ENCODE results near the gene INPP5J. TPM values are rescaled to one million over a fixed set of nuclear protein-coding genes. Genes with fewer than 3 reads are reported as not detected.

The INPP5J gene
- total and polyA plus RNA-seq, 2 experiments from 2014 or later: 19.8 to 26.0 TPM

DNA sequence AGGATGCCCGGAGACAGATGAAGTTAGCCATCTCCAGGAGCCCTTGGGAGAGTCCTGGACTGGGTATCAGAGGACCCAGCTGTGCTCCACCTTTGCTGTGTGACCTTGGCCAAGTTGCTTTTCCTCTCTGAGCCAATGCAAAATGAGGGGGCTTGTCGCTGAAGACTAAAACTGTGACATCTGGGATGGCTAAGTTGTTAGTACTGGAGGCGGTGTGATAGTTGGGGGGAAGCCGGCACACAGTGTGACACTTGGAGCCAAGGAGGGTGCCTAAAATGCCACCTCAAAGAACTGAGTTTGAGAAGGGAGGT lies 481 bp downstream of the INPP5J start:
- H3K36me3 ChIP-seq: no peaks in the 10 kb centered on the region
- peaks cover 40% of the 10 kb centered on the region for H3K4me1 ChIP-seq (ENCODE audit: low read depth)
- no peak for DNase-seq (ENCODE audit: low read depth in 1 of 2, low spot score in 1 of 2)
- H3K4me3 ChIP-seq: peak overlapping the region; percentile 56
- TF ChIP-seq, protein P1, sequence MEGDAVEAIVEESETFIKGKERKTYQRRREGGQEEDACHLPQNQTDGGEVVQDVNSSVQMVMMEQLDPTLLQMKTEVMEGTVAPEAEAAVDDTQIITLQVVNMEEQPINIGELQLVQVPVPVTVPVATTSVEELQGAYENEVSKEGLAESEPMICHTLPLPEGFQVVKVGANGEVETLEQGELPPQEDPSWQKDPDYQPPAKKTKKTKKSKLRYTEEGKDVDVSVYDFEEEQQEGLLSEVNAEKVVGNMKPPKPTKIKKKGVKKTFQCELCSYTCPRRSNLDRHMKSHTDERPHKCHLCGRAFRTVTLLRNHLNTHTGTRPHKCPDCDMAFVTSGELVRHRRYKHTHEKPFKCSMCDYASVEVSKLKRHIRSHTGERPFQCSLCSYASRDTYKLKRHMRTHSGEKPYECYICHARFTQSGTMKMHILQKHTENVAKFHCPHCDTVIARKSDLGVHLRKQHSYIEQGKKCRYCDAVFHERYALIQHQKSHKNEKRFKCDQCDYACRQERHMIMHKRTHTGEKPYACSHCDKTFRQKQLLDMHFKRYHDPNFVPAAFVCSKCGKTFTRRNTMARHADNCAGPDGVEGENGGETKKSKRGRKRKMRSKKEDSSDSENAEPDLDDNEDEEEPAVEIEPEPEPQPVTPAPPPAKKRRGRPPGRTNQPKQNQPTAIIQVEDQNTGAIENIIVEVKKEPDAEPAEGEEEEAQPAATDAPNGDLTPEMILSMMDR (IDR thresholded peaks at IDR 0.05; ENCODE audit: low read depth, low read length): no peak
- H3K27ac ChIP-seq: peak overlapping the region; percentile 81
- H3K9me3 ChIP-seq (ENCODE audit: low read depth): no peaks in the 10 kb centered on the region
- H3K27me3 ChIP-seq: no peaks in the 10 kb centered on the region

DNA sequence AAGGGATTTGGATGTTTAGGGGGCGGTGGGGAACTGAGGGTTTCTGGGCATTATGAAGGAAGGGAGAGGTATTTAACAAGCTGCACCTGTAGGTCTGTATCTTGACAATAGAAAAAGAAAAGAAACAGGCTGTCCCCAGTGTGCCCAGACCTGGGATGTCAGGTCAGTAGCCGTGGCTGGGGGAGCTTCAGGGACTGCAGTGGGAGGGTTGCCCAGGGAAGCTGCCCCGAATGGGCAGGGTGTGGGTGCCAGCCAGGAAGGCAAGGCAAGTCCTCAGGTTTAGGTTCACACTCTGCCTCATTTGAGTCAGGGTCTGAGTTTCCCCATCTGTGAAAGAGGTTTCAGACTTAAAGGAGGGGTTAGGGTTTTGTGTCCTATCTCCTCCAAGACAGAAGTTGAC lies 1.5 kb downstream of the INPP5J start:
- no peak overlapping the region for H3K27ac ChIP-seq
- H3K4me1 ChIP-seq (ENCODE audit: low read depth): peaks cover 29% of the 10 kb centered on the region
- H3K9me3 ChIP-seq (ENCODE audit: low read depth): no peaks in the 10 kb centered on the region
- H3K4me3 ChIP-seq: no peak overlapping the region
- no peaks in the 10 kb centered on the region for H3K36me3 ChIP-seq
- H3K27me3 ChIP-seq: no peaks in the 10 kb centered on the region
- no peak for DNase-seq (ENCODE audit: low read depth in 1 of 2, low spot score in 1 of 2)
- TF ChIP-seq, protein P1 (IDR thresholded peaks at IDR 0.05; ENCODE audit: low read depth, low read length): no peak

DNA sequence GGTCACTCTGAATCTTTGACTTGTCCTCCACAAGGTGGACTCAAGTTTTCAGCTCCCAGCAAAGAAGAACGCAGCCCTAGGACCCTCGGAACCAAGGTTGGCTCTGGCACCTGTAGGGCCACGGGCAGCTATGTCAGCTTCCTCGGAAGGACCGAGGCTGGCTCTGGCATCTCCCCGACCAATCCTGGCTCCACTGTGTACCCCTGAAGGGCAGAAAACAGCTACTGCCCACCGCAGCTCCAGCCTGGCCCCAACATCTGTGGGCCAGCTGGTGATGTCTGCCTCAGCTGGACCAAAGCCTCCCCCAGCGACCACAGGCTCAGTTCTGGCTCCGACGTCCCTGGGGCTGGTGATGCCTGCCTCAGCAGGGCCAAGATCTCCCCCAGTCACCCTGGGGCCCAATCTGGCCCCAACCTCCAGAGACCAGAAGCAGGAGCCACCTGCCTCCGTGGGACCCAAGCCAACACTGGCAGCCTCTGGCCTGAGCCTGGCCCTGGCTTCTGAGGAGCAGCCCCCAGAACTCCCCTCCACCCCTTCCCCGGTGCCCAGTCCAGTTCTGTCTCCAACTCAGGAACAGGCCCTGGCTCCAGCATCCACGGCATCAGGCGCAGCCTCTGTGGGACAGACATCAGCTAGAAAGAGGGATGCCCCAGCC lies 2.2 kb downstream of the INPP5J start:
- no peak overlapping the region for H3K27ac ChIP-seq

DNA sequence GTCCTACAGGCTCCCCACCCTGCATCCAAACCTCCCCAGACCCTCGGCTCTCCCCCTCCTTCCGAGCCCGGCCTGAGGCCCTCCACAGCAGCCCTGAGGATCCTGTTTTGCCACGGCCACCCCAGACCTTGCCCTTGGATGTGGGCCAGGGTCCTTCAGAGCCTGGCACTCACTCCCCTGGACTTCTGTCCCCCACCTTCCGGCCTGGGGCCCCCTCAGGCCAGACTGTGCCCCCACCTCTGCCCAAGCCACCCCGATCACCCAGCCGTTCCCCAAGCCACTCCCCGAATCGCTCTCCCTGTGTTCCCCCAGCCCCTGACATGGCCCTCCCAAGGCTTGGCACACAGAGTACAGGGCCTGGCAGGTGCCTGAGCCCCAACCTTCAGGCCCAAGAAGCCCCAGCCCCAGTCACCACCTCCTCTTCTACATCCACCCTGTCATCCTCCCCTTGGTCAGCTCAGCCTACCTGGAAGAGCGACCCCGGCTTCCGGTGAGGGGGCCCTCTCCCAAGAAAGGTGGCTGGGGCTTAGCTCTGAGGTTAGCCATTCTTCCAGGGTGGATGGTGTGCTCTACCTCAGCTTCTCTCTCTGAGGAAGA lies 2.9 kb downstream of the INPP5J start:
- Histone ChIP-seq H3K4me3 (no peak overlapping the region), H3K4me1 (ENCODE audit: low read depth) (peaks cover 16% of the 10 kb centered on the region), H3K9me3 (ENCODE audit: low read depth) (no peaks in the 10 kb centered on the region), H3K27ac (no peak overlapping the region), H3K36me3 (no peaks in the 10 kb centered on the region), H3K27me3 (no peaks in the 10 kb centered on the region)
- TF ChIP-seq, protein P1 (IDR thresholded peaks at IDR 0.05; ENCODE audit: low read depth, low read length): no peak
- DNase-seq (ENCODE audit: low read depth in 1 of 2, low spot score in 1 of 2): no peak

More for the DNA sequence above, 2.2 kb downstream of the INPP5J start:
- TF ChIP-seq, protein P1 (IDR thresholded peaks at IDR 0.05; ENCODE audit: low read depth, low read length): no peak
- Histone ChIP-seq H3K9me3 (ENCODE audit: low read depth) (no peaks in the 10 kb centered on the region), H3K4me1 (ENCODE audit: low read depth) (peaks cover 23% of the 10 kb centered on the region), H3K36me3 (no peaks in the 10 kb centered on the region), H3K4me3 (no peak overlapping the region), H3K27me3 (no peaks in the 10 kb centered on the region)
- no peak for DNase-seq (ENCODE audit: low read depth in 1 of 2, low spot score in 1 of 2)

DNA sequence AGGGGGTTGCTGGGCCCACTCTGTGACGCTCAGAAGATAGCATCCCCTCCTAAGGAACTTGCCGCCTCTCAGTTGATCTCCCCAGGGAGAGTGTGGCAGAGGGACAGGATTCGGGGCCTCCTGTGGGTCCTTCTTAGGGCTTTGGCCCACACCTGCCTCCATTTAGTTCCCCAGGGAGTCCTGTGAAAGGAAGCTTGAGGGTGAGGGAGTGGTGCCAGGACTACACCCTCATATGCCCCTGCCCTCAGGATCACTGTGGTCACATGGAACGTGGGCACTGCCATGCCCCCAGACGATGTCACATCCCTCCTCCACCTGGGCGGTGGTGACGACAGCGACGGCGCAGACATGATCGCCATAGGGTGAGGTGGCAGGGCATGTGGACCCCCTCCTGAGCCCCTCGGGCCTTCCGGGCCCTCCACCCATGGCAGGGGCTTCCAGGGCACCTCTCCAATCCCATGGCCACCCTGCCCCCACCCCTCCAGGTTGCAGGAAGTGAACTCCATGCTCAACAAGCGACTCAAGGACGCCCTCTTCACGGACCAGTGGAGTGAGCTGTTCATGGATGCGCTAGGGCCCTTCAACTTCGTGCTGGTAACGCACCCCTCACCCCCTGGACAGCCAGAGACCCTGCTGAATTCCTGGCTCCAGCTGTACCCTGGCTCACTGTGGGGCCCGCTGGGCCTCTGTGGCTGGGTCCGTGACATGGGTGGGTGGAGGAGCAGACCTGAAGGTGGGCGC lies 3.5 kb downstream of the INPP5J start:
- no peaks in the 10 kb centered on the region for H3K27me3 ChIP-seq
- no peak for DNase-seq (ENCODE audit: low read depth in 1 of 2, low spot score in 1 of 2)
- no peak overlapping the region for H3K27ac ChIP-seq
- H3K36me3 ChIP-seq: no peaks in the 10 kb centered on the region
- peaks cover 14% of the 10 kb centered on the region for H3K4me1 ChIP-seq (ENCODE audit: low read depth)
- TF ChIP-seq, protein P1 (IDR thresholded peaks at IDR 0.05; ENCODE audit: low read depth, low read length): no peak
- no peak overlapping the region for H3K4me3 ChIP-seq
- no peaks in the 10 kb centered on the region for H3K9me3 ChIP-seq (ENCODE audit: low read depth)

Measured in cardiac muscle cell (in vitro differentiated cells and primary cell).